B cell (primary cell): Measurements from ENCODE around the gene TENT4A.

Experiments
- EZH2 ChIP-seq: IDR thresholded peaks from 2 replicates; pipeline ENCODE4 v1.6.1; 2012; ENCODE audit warnings: borderline replicate concordance, low read depth, mild to moderate bottlenecking, moderate library complexity, low read length; ENCODE audit not compliant: insufficient read depth, poor library complexity, severe bottlenecking
- TF ChIP-seq, protein P1 (sequence below): fragments of 200-600 bp; IDR thresholded peaks from one replicate; pipeline ENCODE4 v1.8.0; 2022; ENCODE audit warnings: antibody characterized with exemption, mild to moderate bottlenecking

DNA sequence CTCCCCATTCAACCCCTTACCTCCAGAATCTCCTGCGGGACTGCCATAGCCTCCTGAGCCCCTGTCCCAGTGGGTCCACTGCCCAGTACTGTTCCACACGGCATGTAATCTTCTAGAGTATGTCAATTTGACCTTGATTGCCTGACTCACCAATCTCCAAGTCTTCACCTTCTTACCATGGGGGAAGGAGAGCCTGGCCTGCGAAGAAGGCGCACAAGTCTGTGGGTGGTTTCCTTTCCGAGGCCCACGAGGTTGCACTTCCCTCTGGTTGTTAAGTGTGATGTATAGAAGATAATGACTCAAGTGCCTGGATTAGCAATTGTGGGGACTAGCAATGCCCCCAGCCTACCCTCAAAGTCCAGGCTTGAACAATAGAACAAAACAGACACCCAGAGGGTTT lies 8.1 kb upstream of the TENT4A start:
- TF ChIP-seq, protein P1, sequence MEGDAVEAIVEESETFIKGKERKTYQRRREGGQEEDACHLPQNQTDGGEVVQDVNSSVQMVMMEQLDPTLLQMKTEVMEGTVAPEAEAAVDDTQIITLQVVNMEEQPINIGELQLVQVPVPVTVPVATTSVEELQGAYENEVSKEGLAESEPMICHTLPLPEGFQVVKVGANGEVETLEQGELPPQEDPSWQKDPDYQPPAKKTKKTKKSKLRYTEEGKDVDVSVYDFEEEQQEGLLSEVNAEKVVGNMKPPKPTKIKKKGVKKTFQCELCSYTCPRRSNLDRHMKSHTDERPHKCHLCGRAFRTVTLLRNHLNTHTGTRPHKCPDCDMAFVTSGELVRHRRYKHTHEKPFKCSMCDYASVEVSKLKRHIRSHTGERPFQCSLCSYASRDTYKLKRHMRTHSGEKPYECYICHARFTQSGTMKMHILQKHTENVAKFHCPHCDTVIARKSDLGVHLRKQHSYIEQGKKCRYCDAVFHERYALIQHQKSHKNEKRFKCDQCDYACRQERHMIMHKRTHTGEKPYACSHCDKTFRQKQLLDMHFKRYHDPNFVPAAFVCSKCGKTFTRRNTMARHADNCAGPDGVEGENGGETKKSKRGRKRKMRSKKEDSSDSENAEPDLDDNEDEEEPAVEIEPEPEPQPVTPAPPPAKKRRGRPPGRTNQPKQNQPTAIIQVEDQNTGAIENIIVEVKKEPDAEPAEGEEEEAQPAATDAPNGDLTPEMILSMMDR, result no peak
- TF ChIP-seq EZH2, result no peak
